PC-9 (cell line): ENCODE measurements around the gene PIK3R3. TPM values are rescaled to one million over a fixed set of nuclear protein-coding genes. Genes with fewer than 3 reads are reported as not detected.
A peak's percentile ranks its signal among the peaks of the same experiment; 100 is the strongest.

Experiments
- BruUV-seq: library from RNA; stranded (reverse); fragments of 400-500 nt; replicated peaks from 2 replicates; lab custom pipeline; 2021; lab: Mats Ljungman, UMichigan
- CTCF ChIA-PET: fragments of 300-600 bp; sonication (Branson Sonifier 250); formaldehyde crosslinking; loops from one replicate; lab custom pipeline; 2022; ENCODE audit warnings: antibody characterized with exemption; lab: Charles Lee
- POLR2A ChIA-PET: fragments of 300-600 bp; sonication (Branson Sonifier 250); formaldehyde crosslinking; loops from one replicate; lab custom pipeline; 2022; ENCODE audit warnings: antibody characterized with exemption; ENCODE audit not compliant: unreplicated experiment; lab: Charles Lee
- DNase-seq, 2 experiments: peaks; one replicate each; pipeline versions ENCODE4 v3.0.0 to v3.0.0-alpha.2; 2015 to 2022; ENCODE audit warnings: mixed read lengths in 1 of 2
- H2AFZ ChIP-seq: fragments of 200-600 bp; sonication (generic); 2 replicates; pipeline ENCODE4 v1.8.1; 2017; ENCODE audit warnings: antibody characterized with exemption
- H3F3A ChIP-seq: fragments of 200-600 bp; sonication (generic); 2 replicates; pipeline ENCODE4 v1.8.1; 2017; ENCODE audit warnings: antibody characterized with exemption, mild to moderate bottlenecking, low read depth; ENCODE audit not compliant: insufficient read depth
- H3K27ac ChIP-seq: fragments of 200-600 bp; sonication (generic); 2 replicates; pipeline ENCODE4 v1.6.1; 2016; ENCODE audit warnings: mixed run types
- H3K27me3 ChIP-seq: fragments of 200-600 bp; sonication (generic); 2 replicates; pipeline ENCODE4 v1.6.1; 2016; ENCODE audit warnings: low read depth, mixed run types; ENCODE audit not compliant: insufficient read depth
- H3K36me3 ChIP-seq: fragments of 200-600 bp; sonication (generic); 2 replicates; pipeline ENCODE4 v1.6.1; 2016; ENCODE audit warnings: low read depth, mixed run types
- H3K4me1 ChIP-seq: fragments of 200-600 bp; sonication (generic); replicated peaks from 2 replicates; pipeline ENCODE4 v1.6.1; 2016; ENCODE audit warnings: mixed run types; ENCODE audit not compliant: insufficient read depth
- H3K4me2 ChIP-seq: fragments of 200-600 bp; sonication (generic); 2 replicates; pipeline ENCODE4 v1.6.1; 2017; ENCODE audit warnings: mixed run types
- H3K4me3 ChIP-seq: fragments of 200-600 bp; sonication (generic); 2 replicates; pipeline ENCODE4 v1.6.1; 2016; ENCODE audit warnings: mixed run types
- H3K79me2 ChIP-seq: fragments of 200-600 bp; sonication (generic); 2 replicates; pipeline ENCODE4 v1.6.1; 2017; ENCODE audit warnings: low read depth, mixed run types
- H3K9me2 ChIP-seq: fragments of 200-600 bp; sonication (generic); 2 replicates; pipeline ENCODE4 v1.8.1; 2017; ENCODE audit warnings: mild to moderate bottlenecking; ENCODE audit not compliant: insufficient read depth
- H3K9me3 ChIP-seq: fragments of 200-600 bp; sonication (generic); 2 replicates; pipeline ENCODE4 v1.8.1; 2016; ENCODE audit warnings: low read depth; ENCODE audit not compliant: insufficient read depth
- H4K20me1 ChIP-seq: fragments of 200-600 bp; sonication (generic); 2 replicates; pipeline ENCODE4 v1.8.1; 2017; ENCODE audit not compliant: insufficient read depth
- CTCF ChIP-seq: fragments of 200-600 bp; sonication (generic); conservative IDR thresholded peaks from 2 replicates; pipeline ENCODE4 v1.6.1; 2017; ENCODE audit warnings: mixed run types, antibody characterized with exemption, mild to moderate bottlenecking, moderate library complexity
- EZH2 ChIP-seq: fragments of 200-600 bp; sonication (generic); IDR thresholded peaks from 2 replicates; pipeline ENCODE4 v1.8.0; 2017; ENCODE audit warnings: antibody characterized with exemption, low read depth
- intact Hi-C: fragments of 100-400 bp; cut with micrococcal nuclease; formaldehyde crosslinking; loops from one replicate; pipeline ENCODE4 v1.10.0; 2022; ENCODE audit not compliant: unreplicated experiment
- total RNA-seq: library from RNA; stranded (reverse); gene quantifications from 2 replicates; pipeline ENCODE4 v1.2.3, GENCODE V29; 2021

The PIK3R3 gene
- total RNA-seq, 1 experiment from 2014 or later, result 44.2 TPM

GRCh38 chr1:46150085-46150484 is 17.7 kb upstream of the PIK3R3 start:
- H3K4me1 ChIP-seq, result peaks cover 3% of the 10 kb centered on the region; the same call in 1 of the 2 replicates
- TF ChIP-seq CTCF, result no peak
- no peak for TF ChIP-seq EZH2
- no peak for DNase-seq
- no peaks in the 10 kb centered on the region for H3F3A ChIP-seq
- POLR2A ChIA-PET, result no interaction called here
- no peaks in the 10 kb centered on the region for H4K20me1 ChIP-seq
- H3K9me2 ChIP-seq, result no peaks in the 10 kb centered on the region
- no peak overlapping the region for H3K4me3 ChIP-seq
- CTCF ChIA-PET, result no interaction called here
- H2AFZ ChIP-seq, result no peak overlapping the region
- H3K4me2 ChIP-seq, result no peak overlapping the region
- no peaks in the 10 kb centered on the region for H3K9me3 ChIP-seq
- intact Hi-C loops, result no loop called here
- H3K36me3 ChIP-seq, result no peaks in the 10 kb centered on the region
- no TSS peak for BruUV-seq
- H3K27me3 ChIP-seq, result no peaks in the 10 kb centered on the region
- no peaks in the 10 kb centered on the region for H3K79me2 ChIP-seq
- H3K27ac ChIP-seq, result no peak overlapping the region

GRCh38 chr1:46148318-46148717 is 15.9 kb upstream of the PIK3R3 start:
- Histone ChIP-seq H3K36me3 (no peaks in the 10 kb centered on the region), H3K27ac (no peak overlapping the region), H3K4me2 (no peak overlapping the region), H3K27me3 (no peaks in the 10 kb centered on the region), H3K79me2 (no peaks in the 10 kb centered on the region), H3K4me1 (no peaks in the 10 kb centered on the region), H3K4me3 (no peak overlapping the region), H3K9me3 (no peaks in the 10 kb centered on the region), H2AFZ (no peak overlapping the region), H3F3A (no peaks in the 10 kb centered on the region), H4K20me1 (no peaks in the 10 kb centered on the region), H3K9me2 (no peaks in the 10 kb centered on the region)
- intact Hi-C loops, result no loop called here
- POLR2A ChIA-PET, result interaction anchor here (0.9 kb wide), 1 partner anchor 11 kb away, joined by 3 read pairs; no protein-coding TSS in a partner anchor
- DNase-seq, result no peak
- no TSS peak for BruUV-seq
- no peak for TF ChIP-seq CTCF
- no peak for TF ChIP-seq EZH2
- CTCF ChIA-PET, result no interaction called here

- H3K36me3 ChIP-seq, result no peaks in the 10 kb centered on the region
- H3K79me2 ChIP-seq, result peaks cover 9% of the 10 kb centered on the region
- intact Hi-C loops, result no loop called here
- no peak overlapping the region for H2AFZ ChIP-seq
- H3K9me3 ChIP-seq, result no peaks in the 10 kb centered on the region
- POLR2A ChIA-PET, result interaction anchor here (0.6 kb wide), 1 partner anchor 10 kb away, joined by 3 read pairs; no protein-coding TSS in a partner anchor
- CTCF ChIA-PET, result no interaction called here
- no TSS peak for BruUV-seq
- no peaks in the 10 kb centered on the region for H3K9me2 ChIP-seq
- H3K4me3 ChIP-seq, result no peak overlapping the region
- H4K20me1 ChIP-seq, result no peaks in the 10 kb centered on the region
- peaks cover 58% of the 10 kb centered on the region for H3K4me1 ChIP-seq
- H3K27me3 ChIP-seq, result no peaks in the 10 kb centered on the region
- TF ChIP-seq CTCF, result no peak
- no peak for TF ChIP-seq EZH2
- H3K4me2 ChIP-seq, result peak overlapping the region; percentile 18; the same call in 1 of the 2 replicates
- H3K27ac ChIP-seq, result no peak overlapping the region
- DNase-seq, result no peak
- H3F3A ChIP-seq, result peaks cover 41% of the 10 kb centered on the region
These were observed 5.5 kb upstream of the PIK3R3 start for GRCh38 chr1:46137916-46138315.
